Measurements from ENCODE around the gene CDK6. TPM values are rescaled to one million over a fixed set of nuclear protein-coding genes. Genes with fewer than 3 reads are reported as not detected.

Gene CDK6
- total RNA-seq, 4 donors from 2014 or later, result 19.7 to 51.1 (median 33.8) TPM

DNA sequence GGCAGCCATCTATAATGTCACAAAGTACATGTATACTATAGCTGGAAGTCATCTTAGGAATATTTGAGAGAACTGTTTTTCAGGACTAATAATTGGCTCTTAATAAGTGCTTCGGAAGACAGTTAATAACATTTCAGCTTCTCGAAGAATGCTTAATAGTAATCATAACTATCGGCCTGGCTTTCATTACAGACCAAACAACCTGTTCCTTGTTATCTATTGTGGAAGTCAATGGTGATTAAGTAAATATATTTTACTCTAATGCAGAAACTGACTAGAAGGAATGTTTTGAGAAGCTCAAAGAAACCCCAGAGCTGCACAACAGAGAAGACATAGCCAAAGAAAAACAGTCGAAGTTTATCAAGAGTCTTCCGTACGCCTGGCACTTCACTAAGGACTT is 139.4 kb downstream of the CDK6 start:
- 39% methylated on average over 6 of the region's 6 CpGs for WGBS, 2 donors (ENCODE audit: low coverage in 1 of 2)
- TF ChIP-seq POLR2A (IDR thresholded peaks at IDR 0.05) (no peak), EP300 (IDR thresholded peaks at IDR 0.05) (no peak), POLR2AphosphoS5 (IDR thresholded peaks at IDR 0.05) (no peak)
- TF ChIP-seq, protein P1, sequence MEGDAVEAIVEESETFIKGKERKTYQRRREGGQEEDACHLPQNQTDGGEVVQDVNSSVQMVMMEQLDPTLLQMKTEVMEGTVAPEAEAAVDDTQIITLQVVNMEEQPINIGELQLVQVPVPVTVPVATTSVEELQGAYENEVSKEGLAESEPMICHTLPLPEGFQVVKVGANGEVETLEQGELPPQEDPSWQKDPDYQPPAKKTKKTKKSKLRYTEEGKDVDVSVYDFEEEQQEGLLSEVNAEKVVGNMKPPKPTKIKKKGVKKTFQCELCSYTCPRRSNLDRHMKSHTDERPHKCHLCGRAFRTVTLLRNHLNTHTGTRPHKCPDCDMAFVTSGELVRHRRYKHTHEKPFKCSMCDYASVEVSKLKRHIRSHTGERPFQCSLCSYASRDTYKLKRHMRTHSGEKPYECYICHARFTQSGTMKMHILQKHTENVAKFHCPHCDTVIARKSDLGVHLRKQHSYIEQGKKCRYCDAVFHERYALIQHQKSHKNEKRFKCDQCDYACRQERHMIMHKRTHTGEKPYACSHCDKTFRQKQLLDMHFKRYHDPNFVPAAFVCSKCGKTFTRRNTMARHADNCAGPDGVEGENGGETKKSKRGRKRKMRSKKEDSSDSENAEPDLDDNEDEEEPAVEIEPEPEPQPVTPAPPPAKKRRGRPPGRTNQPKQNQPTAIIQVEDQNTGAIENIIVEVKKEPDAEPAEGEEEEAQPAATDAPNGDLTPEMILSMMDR (IDR thresholded peaks at IDR 0.05), result no peak
- no peaks in the 10 kb centered on the region for H3K27me3 ChIP-seq
- H3K36me3 ChIP-seq, result no peaks in the 10 kb centered on the region
- peaks cover 8 to 57% (median 19%) of the 10 kb centered on the region in 3 donors for H3K4me1 ChIP-seq
- ATAC-seq, result no peak
- H3K27ac ChIP-seq, result peak overlapping the region; percentile 56 to 84 (median 82)
- no peak overlapping the region for H3K4me3 ChIP-seq
- no peaks in the 10 kb centered on the region for H3K9me3 ChIP-seq

- TF ChIP-seq POLR2A (IDR thresholded peaks at IDR 0.05) (no peak), EP300 (IDR thresholded peaks at IDR 0.05) (no peak), POLR2AphosphoS5 (IDR thresholded peaks at IDR 0.05) (no peak)
- TF ChIP-seq, protein P1 (IDR thresholded peaks at IDR 0.05), result no peak
- no peaks in the 10 kb centered on the region for H3K36me3 ChIP-seq
- WGBS, 2 donors (ENCODE audit: low coverage in 1 of 2), result 58 to 73% methylated on average over 4 of the region's 4 CpGs
- ATAC-seq, result no peak
- H3K9me3 ChIP-seq, result no peaks in the 10 kb centered on the region
- no peaks in the 10 kb centered on the region for H3K27me3 ChIP-seq
- H3K4me3 ChIP-seq, result no peak overlapping the region
- H3K4me1 ChIP-seq, result peaks cover 8 to 61% (median 19%) of the 10 kb centered on the region in 3 donors
- peak overlapping the region; percentile 56 to 84 (median 82) for H3K27ac ChIP-seq
These were observed 139.8 kb downstream of the CDK6 start for GRCh38 chr7:92696584-92696983.

GRCh38 chr7:92695308-92696261 is 140.8 kb downstream of the CDK6 start:
- 3 to 8% methylated on average over 6 to 8 of the region's 15 CpGs for WGBS, 2 donors (ENCODE audit: low coverage in 1 of 2)
- peak; percentile 70 for ATAC-seq
- H3K4me3 ChIP-seq, result peak overlapping the region; percentile 53 to 87
- peaks cover 8 to 71% (median 19%) of the 10 kb centered on the region in 3 donors for H3K4me1 ChIP-seq
- H3K9me3 ChIP-seq, result no peaks in the 10 kb centered on the region
- TF ChIP-seq POLR2A (IDR thresholded peaks at IDR 0.05), result no peak
- peak; percentile 35 for TF ChIP-seq POLR2AphosphoS5 (IDR thresholded peaks at IDR 0.05)
- TF ChIP-seq, protein P1 (IDR thresholded peaks at IDR 0.05), result no peak
- TF ChIP-seq EP300 (IDR thresholded peaks at IDR 0.05), result no peak
- H3K36me3 ChIP-seq, result no peaks in the 10 kb centered on the region
- H3K27me3 ChIP-seq, result no peaks in the 10 kb centered on the region
- H3K27ac ChIP-seq, result peak overlapping the region; percentile 82 to 86 (median 84)

DNA sequence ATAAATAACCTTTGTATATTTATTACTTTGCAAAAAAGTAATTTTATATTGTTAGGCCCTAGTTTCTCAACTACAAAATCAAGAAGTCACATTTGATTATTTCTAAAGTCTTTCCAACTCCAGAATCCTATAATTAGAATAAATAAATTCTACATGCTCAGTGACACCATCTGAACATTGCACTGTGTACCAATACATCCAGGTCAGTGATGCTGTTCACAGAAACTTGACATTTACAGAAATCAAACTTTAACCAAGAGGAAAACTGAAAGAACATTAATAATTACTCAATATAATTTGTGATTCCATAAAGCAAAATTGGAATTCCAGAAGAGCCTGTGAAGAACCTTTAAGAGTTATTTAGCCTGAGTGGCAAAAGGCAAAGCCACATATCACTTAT is 142.2 kb downstream of the CDK6 start:
- ATAC-seq, result no peak
- peaks cover 8 to 66% (median 19%) of the 10 kb centered on the region in 3 donors for H3K4me1 ChIP-seq
- no peak for TF ChIP-seq POLR2AphosphoS5 (IDR thresholded peaks at IDR 0.05)
- TF ChIP-seq, protein P1 (IDR thresholded peaks at IDR 0.05), result no peak
- no peak for TF ChIP-seq POLR2A (IDR thresholded peaks at IDR 0.05)
- TF ChIP-seq EP300 (IDR thresholded peaks at IDR 0.05), result no peak
- no peaks in the 10 kb centered on the region for H3K27me3 ChIP-seq
- peak overlapping the region in 2 of 4 donors; percentile 82 to 83 for H3K27ac ChIP-seq
- H3K4me3 ChIP-seq, result no peak overlapping the region
- H3K9me3 ChIP-seq, result no peaks in the 10 kb centered on the region
- no peaks in the 10 kb centered on the region for H3K36me3 ChIP-seq

Measured in gastroesophageal sphincter (tissue), 4 donors.